ENCODE data around the gene CACTIN. TPM values are rescaled to one million over a fixed set of nuclear protein-coding genes. Genes with fewer than 3 reads are reported as not detected.

CACTIN gene
- 10 to 100 TPM; 33.6 to 42.2 (median 40.8) TPM for total RNA-seq
- 29.5 TPM for total RNA-seq (2013)

DNA sequence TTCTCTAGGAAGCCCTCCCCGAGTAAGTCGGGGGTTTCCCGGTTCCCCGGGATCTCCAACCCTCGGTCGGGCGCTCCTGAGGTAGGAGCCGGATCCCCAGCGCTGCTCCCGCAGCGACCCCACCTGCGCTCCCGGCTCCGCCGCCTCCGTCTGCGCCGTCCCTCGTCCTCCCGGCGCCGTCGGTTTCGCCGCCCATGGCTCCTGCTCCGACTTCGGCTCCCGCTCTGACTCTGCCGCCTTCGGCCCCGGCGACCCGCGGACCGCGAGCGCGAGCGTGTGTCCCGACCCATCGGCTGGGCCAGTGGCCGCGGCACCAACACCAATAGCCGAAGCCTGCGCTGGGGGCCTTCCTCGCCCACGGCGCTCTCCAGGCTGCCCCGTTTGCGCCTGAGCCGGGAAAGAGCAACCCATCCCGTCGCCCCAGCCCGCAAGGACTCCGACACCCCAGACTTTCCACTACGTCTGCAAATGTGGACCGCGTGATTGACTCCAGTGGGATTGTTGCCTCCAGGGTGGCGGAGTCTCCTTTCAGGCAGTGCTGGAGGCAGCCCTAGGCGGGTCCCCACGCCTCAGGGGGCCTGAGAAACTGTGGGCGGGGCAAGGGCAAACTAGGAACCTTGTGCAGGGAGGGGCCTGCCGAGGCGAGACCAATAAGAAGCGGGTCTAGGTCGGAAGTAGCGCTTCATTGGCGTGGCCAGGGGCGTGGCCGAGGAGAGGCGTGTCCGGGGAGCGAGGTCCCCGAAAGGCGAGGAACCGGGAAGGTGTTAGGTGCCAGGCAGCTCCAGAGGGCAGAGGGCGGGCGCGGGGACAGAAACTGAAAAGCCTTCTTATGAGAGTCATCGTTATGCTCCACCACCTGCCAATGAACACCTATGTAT is at the start of gene CACTIN:
TSS of gene CACTIN (minus strand) at position 318 of the 878 bp plus-strand sequence. CDS start at position 290, 28 bp downstream.
- Mint-ChIP-seq H3K9me3 (no peaks in the 10 kb centered on the region), H3K27me3 (ENCODE audit: low read depth in 2 of 2) (no peaks in the 10 kb centered on the region), H3K4me3 (peak within 1 kb of the TSS; percentile 99), H3K27ac (peak within 1 kb of the TSS; percentile 96 to 99), H3K4me1 (peaks cover 17 to 29% of the 10 kb centered on the region in 2 donors), H3K36me3 (no peaks in the 10 kb centered on the region)
- peaks cover 27% of the 10 kb centered on the region for H3K4me1 ChIP-seq (ENCODE audit: control insufficient read depth, insufficient read depth, low read length)
- peaks cover 14% of the 10 kb centered on the region for H3K36me3 ChIP-seq (ENCODE audit: control insufficient read depth, insufficient read depth, low read length)
- peak within 1 kb of the TSS; percentile 72 for H3K4me3 ChIP-seq (ENCODE audit: low read length)
- intact Hi-C loops (cut with micrococcal nuclease), result loop anchor here (2.0 kb wide), 1 partner anchor 54 kb away; the partner anchor contains the start of gene HMG20B
- TF ChIP-seq, protein P1, sequence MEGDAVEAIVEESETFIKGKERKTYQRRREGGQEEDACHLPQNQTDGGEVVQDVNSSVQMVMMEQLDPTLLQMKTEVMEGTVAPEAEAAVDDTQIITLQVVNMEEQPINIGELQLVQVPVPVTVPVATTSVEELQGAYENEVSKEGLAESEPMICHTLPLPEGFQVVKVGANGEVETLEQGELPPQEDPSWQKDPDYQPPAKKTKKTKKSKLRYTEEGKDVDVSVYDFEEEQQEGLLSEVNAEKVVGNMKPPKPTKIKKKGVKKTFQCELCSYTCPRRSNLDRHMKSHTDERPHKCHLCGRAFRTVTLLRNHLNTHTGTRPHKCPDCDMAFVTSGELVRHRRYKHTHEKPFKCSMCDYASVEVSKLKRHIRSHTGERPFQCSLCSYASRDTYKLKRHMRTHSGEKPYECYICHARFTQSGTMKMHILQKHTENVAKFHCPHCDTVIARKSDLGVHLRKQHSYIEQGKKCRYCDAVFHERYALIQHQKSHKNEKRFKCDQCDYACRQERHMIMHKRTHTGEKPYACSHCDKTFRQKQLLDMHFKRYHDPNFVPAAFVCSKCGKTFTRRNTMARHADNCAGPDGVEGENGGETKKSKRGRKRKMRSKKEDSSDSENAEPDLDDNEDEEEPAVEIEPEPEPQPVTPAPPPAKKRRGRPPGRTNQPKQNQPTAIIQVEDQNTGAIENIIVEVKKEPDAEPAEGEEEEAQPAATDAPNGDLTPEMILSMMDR (IDR thresholded peaks at IDR 0.05), result no peak
- H3K27me3 ChIP-seq (ENCODE audit: control insufficient read depth, insufficient read depth, low read length), result no peaks in the 10 kb centered on the region
- peak within 1 kb of the TSS; percentile 94 for H3K27ac ChIP-seq (ENCODE audit: low read length)
- peak; percentile 97 to 99 for DNase-seq
- under 1% methylated on average over 78 of the region's 80 CpGs for WGBS (ENCODE audit: insufficient coverage)
- H3K9me3 ChIP-seq (ENCODE audit: control insufficient read depth, insufficient read depth, low read length), result no peaks in the 10 kb centered on the region
- ATAC-seq, result peak; percentile 96 to 99 (median 97)

DNA sequence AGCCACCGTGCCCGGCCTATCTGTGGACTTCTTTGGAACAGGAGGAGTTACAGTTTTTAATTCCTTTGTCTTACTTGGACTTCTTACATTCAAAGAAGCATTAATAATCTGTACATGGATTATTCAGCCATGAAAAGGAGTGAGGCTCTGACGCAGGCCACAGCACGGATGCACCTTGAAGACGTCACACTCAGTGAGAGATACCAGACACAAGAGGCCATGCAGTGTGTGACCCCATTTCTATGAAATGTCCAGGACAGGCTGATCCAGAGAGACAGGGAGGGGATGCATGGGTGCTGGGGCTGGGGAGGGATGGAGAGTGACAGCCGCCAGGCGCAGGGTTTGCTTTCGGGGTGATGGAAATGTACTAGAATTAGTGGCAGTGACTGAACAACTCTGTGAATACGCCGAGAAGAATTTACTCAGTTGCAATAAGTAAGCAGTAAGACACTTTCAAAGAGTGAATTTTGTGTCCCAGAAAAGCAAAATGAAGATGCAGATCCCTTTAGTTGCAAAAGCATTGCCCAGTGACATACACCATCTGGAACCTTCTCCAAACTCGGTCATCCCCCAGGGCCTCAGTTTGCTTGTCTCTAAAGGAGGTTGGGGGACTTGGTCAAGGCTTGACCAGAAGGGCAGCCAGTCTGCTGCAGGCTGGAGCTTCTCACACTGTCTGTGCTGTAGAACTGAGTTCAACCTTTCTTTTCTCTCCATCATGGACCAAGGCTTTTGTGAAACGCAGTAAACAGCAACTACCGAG is 48.4 kb upstream of the CACTIN start:
- DNase-seq, result no peak
- H3K4me1 ChIP-seq (ENCODE audit: control insufficient read depth, insufficient read depth, low read length), result peaks cover 46% of the 10 kb centered on the region
- Mint-ChIP-seq H3K27me3 (ENCODE audit: low read depth in 2 of 2) (no peaks in the 10 kb centered on the region), H3K36me3 (no peaks in the 10 kb centered on the region), H3K27ac (peak overlapping the region; percentile 35 to 62), H3K4me1 (peaks cover 36 to 55% of the 10 kb centered on the region in 2 donors), H3K9me3 (no peaks in the 10 kb centered on the region), H3K4me3 (peak overlapping the region; percentile 56)
- TF ChIP-seq, protein P1 (IDR thresholded peaks at IDR 0.05), result no peak
- H3K4me3 ChIP-seq (ENCODE audit: low read length), result no peak overlapping the region
- no peak overlapping the region for H3K27ac ChIP-seq (ENCODE audit: low read length)
- H3K36me3 ChIP-seq (ENCODE audit: control insufficient read depth, insufficient read depth, low read length), result no peaks in the 10 kb centered on the region
- H3K9me3 ChIP-seq (ENCODE audit: control insufficient read depth, insufficient read depth, low read length), result no peaks in the 10 kb centered on the region
- H3K27me3 ChIP-seq (ENCODE audit: control insufficient read depth, insufficient read depth, low read length), result no peaks in the 10 kb centered on the region
- intact Hi-C loops (cut with micrococcal nuclease), result no loop called here
- ATAC-seq, result no peak
- WGBS (ENCODE audit: insufficient coverage), result 93% methylated on average over 13 of the region's 13 CpGs

DNA sequence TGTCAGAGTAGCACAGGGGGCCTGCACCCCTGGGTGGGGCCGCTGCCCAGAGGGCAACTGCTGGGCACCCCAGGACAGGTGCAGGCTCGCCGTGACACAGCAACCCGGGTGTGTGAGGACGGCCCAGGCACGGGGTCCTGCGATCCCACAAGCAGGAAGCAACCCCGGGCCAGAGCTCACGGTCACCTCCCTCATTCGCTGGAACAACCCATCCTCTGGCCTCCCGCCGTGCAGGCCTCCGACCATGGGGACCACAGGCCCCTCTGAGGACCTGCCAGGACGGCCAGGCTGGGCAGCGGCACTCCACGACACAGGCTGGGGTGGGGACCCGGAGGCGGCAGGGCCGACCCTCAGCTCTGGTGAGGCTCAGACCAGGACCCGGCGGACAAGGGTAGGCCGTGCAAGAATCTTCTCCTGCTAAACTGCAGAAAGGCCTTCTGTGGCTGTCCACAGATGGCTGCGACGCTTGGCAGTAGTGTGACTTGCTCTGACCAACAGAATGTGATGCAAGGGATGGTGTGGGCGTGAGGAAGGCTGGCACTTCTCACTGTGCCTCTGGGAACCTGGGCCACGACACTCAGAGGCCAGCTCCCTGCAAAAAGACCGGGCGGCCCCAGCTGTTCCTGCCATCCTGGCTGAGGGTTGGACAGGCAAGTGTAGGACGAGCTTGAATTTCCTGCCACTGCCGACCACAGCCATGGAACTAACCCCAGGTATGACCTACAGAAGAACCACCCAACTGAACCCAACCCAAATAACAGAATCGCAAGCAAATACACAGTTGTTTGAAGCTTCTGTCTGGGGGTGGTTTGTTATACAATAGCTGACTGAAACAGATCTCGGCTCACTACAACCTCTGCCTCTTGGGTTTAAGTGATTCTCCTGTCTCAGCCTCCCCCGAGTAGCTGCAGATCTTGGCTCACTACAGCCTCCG is 47.2 kb upstream of the CACTIN start:
- DNase-seq (no peak), ATAC-seq (no peak)
- TF ChIP-seq, protein P1 (IDR thresholded peaks at IDR 0.05), result no peak
- Histone ChIP-seq H3K27me3 (ENCODE audit: control insufficient read depth, insufficient read depth, low read length) (no peaks in the 10 kb centered on the region), H3K9me3 (ENCODE audit: control insufficient read depth, insufficient read depth, low read length) (no peaks in the 10 kb centered on the region), H3K36me3 (ENCODE audit: control insufficient read depth, insufficient read depth, low read length) (no peaks in the 10 kb centered on the region), H3K4me3 (ENCODE audit: low read length) (no peak overlapping the region), H3K27ac (ENCODE audit: low read length) (no peak overlapping the region), H3K4me1 (ENCODE audit: control insufficient read depth, insufficient read depth, low read length) (peaks cover 46% of the 10 kb centered on the region)
- Mint-ChIP-seq H3K9me3 (no peaks in the 10 kb centered on the region), H3K4me1 (peaks cover 30 to 57% of the 10 kb centered on the region in 2 donors), H3K36me3 (no peaks in the 10 kb centered on the region), H3K27me3 (ENCODE audit: low read depth in 2 of 2) (no peaks in the 10 kb centered on the region), H3K4me3 (no peak overlapping the region), H3K27ac (peak overlapping the region; percentile 62 to 93)
- WGBS (ENCODE audit: insufficient coverage), result 91% methylated on average over 33 of the region's 34 CpGs
- intact Hi-C loops (cut with micrococcal nuclease), result no loop called here

All from natural killer cell (primary cell).